H1 (cell line): ENCODE measurements around the gene KCNA1.

ENCODE experiments used
- BRCA1 ChIP-seq: IDR thresholded peaks from 2 replicates; pipeline ENCODE4 v1.6.1; 2012; ENCODE audit warnings: low read depth, low read length, improper control_type of control experiment
- JUN ChIP-seq: IDR thresholded peaks from 2 replicates; pipeline ENCODE4 v1.6.1; 2011; ENCODE audit warnings: low read depth, mild to moderate bottlenecking, improper control_type of control experiment, low read length
- KDM5A ChIP-seq: fragments of 200-600 bp; IDR thresholded peaks from 2 replicates; pipeline ENCODE4 v1.7.1; 2012; ENCODE audit warnings: mild to moderate bottlenecking, low read length, inconsistent platforms, mixed read lengths
- MAX ChIP-seq: IDR thresholded peaks from 2 replicates; pipeline ENCODE4 v1.6.1; 2012; ENCODE audit warnings: inconsistent platforms
- POLR2AphosphoS5 ChIP-seq: IDR thresholded peaks from 2 replicates; pipeline ENCODE4 v1.6.1; 2011; ENCODE audit warnings: low read depth, low read length
- SP4 ChIP-seq: IDR thresholded peaks from 2 replicates; pipeline ENCODE4 v1.6.1; 2012; ENCODE audit warnings: low read length, inconsistent platforms

DNA sequence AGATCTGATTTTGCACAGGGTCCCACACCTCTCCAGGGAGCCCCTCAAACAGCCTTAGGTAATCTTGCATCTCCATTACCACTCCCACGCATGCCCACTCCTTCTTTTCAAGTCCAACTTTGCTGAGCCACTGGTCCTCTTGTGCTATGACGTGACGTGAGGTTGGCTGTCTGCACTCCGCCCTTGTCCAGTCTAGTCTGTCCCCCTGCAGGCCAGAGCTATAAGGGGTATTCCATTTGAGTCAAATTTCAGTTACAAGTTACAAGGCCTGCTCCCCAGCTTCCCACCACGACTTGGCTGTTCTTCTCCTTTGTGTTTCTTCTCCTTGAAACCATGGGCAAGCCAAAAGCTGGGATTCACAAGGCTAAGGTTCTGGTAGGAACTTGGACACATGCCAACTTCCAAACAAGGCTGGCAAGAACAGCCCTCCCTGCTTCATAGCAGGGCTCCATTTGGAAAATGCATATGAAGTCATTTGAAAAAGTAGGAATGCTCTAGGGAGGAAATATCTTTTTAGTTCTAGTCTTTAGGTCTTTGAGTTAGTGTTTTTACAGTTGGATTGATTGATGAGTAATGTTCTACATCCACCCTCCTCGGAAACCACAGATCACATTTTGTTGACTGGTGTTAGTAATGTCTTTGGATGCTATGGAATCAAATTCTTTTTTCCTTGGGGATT is 49.1 kb downstream of the KCNA1 start:
- no peak for TF ChIP-seq SP4
- no peak for TF ChIP-seq MAX
- no peak for TF ChIP-seq KDM5A
- no peak for TF ChIP-seq BRCA1
- TF ChIP-seq JUN, result no peak
- TF ChIP-seq POLR2AphosphoS5, result no peak
